Neural cell (in vitro differentiated cells): ENCODE results near the gene CELA3A. TPM values are rescaled to one million over a fixed set of nuclear protein-coding genes. Genes with fewer than 3 reads are reported as not detected.

Source experiments
- H2AFZ ChIP-seq: fragments of 200-600, 300-800 bp; sonication (generic), shearing (Covaris generic); 2 replicates; pipeline ENCODE4 v1.6.0; 2014; ENCODE audit warnings: low read depth, mild to moderate bottlenecking, antibody characterized with exemption, low read length, moderate library complexity
- H3F3A ChIP-seq: fragments of 200-600 bp; shearing (Covaris generic); 2 replicates; pipeline ENCODE4 v1.6.1; 2016; ENCODE audit warnings: mild to moderate bottlenecking, moderate library complexity, mixed read lengths, antibody characterized with exemption, low read length; ENCODE audit not compliant: insufficient read depth, poor library complexity, severe bottlenecking
- H3K27ac ChIP-seq: fragments of 200-600, 300-800 bp; sonication (generic), shearing (Covaris generic); 2 replicates; pipeline ENCODE4 v1.5.1; 2014; ENCODE audit warnings: mild to moderate bottlenecking, low read length, moderate library complexity
- H3K27me3 ChIP-seq: fragments of 300-800, 200-600 bp; sonication (generic), shearing (Covaris generic); 2 replicates; pipeline ENCODE4 v1.6.0; 2014; ENCODE audit warnings: mild to moderate bottlenecking, low read depth, low read length, moderate library complexity; ENCODE audit not compliant: insufficient read depth
- H3K36me3 ChIP-seq: fragments of 300-800, 200-600 bp; sonication (generic), shearing (Covaris generic); 2 replicates; pipeline ENCODE4 v1.5.1; 2014; ENCODE audit warnings: mild to moderate bottlenecking, antibody characterized with exemption, low read length, moderate library complexity; ENCODE audit not compliant: insufficient read depth
- H3K4me2 ChIP-seq: fragments of 300-800, 200-600 bp; sonication (generic), shearing (Covaris generic); 2 replicates; pipeline ENCODE4 v1.6.0; 2014; ENCODE audit warnings: mild to moderate bottlenecking, low read length
- H3K4me3 ChIP-seq: fragments of 300-800, 200-600 bp; sonication (generic), shearing (Covaris generic); 2 replicates; pipeline ENCODE4 v1.5.1; 2014; ENCODE audit warnings: mild to moderate bottlenecking, low read length, moderate library complexity
- H3K79me2 ChIP-seq: fragments of 200-600 bp; shearing (Covaris generic); replicated peaks from 2 replicates; pipeline ENCODE4 v1.6.0; 2014; ENCODE audit warnings: mild to moderate bottlenecking, low read length, moderate library complexity; ENCODE audit not compliant: insufficient read depth
- H3K9ac ChIP-seq: fragments of 300-800, 200-600 bp; sonication (generic), shearing (Covaris generic); 2 replicates; pipeline ENCODE4 v1.6.1; 2016; ENCODE audit warnings: mild to moderate bottlenecking, low read length, mixed read lengths
- H3K9me2 ChIP-seq: fragments of 200-600 bp; shearing (Covaris generic); 2 replicates; pipeline ENCODE4 v1.6.1; 2016; ENCODE audit warnings: mild to moderate bottlenecking, low read length, mixed read lengths; ENCODE audit not compliant: insufficient read depth
- H3K9me3 ChIP-seq: fragments of 200-600, 300-800 bp; sonication (generic), shearing (Covaris generic); 2 replicates; pipeline ENCODE4 v1.6.1; 2016; ENCODE audit warnings: mild to moderate bottlenecking, mixed run types, low read length, moderate library complexity, mixed read lengths
- H4K20me1 ChIP-seq: fragments of 200-600 bp; shearing (Covaris generic); 2 replicates; pipeline ENCODE4 v1.6.1; 2016; ENCODE audit warnings: mild to moderate bottlenecking, mixed run types; ENCODE audit not compliant: insufficient read depth
- CTCF ChIP-seq: fragments of 450-650 bp; IDR thresholded peaks from 2 replicates; pipeline ENCODE4 v1.5.1; 2014; ENCODE audit warnings: antibody characterized with exemption, mild to moderate bottlenecking, moderate library complexity; ENCODE audit not compliant: poor library complexity, severe bottlenecking
- EP300 ChIP-seq: fragments of 450-650 bp; conservative IDR thresholded peaks from 2 replicates; pipeline ENCODE4 v1.6.1; 2014; ENCODE audit warnings: antibody characterized with exemption, mild to moderate bottlenecking, moderate library complexity; ENCODE audit not compliant: poor library complexity, severe bottlenecking
- EZH2 ChIP-seq: fragments of 200-600, 300-800 bp; shearing (Covaris generic), sonication (generic); IDR thresholded peaks from 2 replicates; pipeline ENCODE4 v1.6.1; 2014; ENCODE audit warnings: antibody characterized with exemption, low read length, borderline replicate concordance, mild to moderate bottlenecking; ENCODE audit not compliant: insufficient read depth, poor library complexity, severe bottlenecking
- MXI1 ChIP-seq: fragments of 450-650 bp; conservative IDR thresholded peaks from 2 replicates; pipeline ENCODE4 v1.6.1; 2014; ENCODE audit warnings: antibody characterized with exemption, mild to moderate bottlenecking; ENCODE audit not compliant: poor library complexity, severe bottlenecking
- POLR2AphosphoS5 ChIP-seq: IDR thresholded peaks from 2 replicates; pipeline ENCODE4 v1.6.1; 2012
- RAD21 ChIP-seq: fragments of 450-650 bp; conservative IDR thresholded peaks from 2 replicates; pipeline ENCODE4 v1.6.1; 2014; ENCODE audit warnings: antibody characterized with exemption, mild to moderate bottlenecking, moderate library complexity
- REST ChIP-seq: IDR thresholded peaks from 2 replicates; pipeline ENCODE4 v1.6.1; 2012; ENCODE audit warnings: borderline replicate concordance
- SMC3 ChIP-seq: fragments of 450-650 bp; conservative IDR thresholded peaks from 2 replicates; pipeline ENCODE4 v1.6.1; 2014; ENCODE audit warnings: antibody characterized with exemption, mild to moderate bottlenecking, moderate library complexity; ENCODE audit not compliant: poor library complexity
- TAF1 ChIP-seq: IDR thresholded peaks from 2 replicates; pipeline ENCODE4 v1.6.1; 2012; ENCODE audit warnings: low read depth
- polyA plus RNA-seq: library from polyadenylated mRNA; depleted of rRNA; stranded (reverse); fragments of >200 nt; gene quantifications from 2 replicates; pipeline ENCODE4 v1.2.3, GENCODE V29; 2014

CELA3A gene
- polyA plus RNA-seq, 1 donor from 2014 or later, result not detected

- H3K79me2 ChIP-seq, result no peaks in the 10 kb centered on the region
- H3K36me3 ChIP-seq, result no peaks in the 10 kb centered on the region
- no peaks in the 10 kb centered on the region for H3F3A ChIP-seq
- no peaks in the 10 kb centered on the region for H4K20me1 ChIP-seq
- H2AFZ ChIP-seq, result no peak overlapping the region
- no peak overlapping the region for H3K9ac ChIP-seq
- H3K4me2 ChIP-seq, result no peak overlapping the region
- H3K27ac ChIP-seq, result no peak overlapping the region
- H3K27me3 ChIP-seq, result no peaks in the 10 kb centered on the region
- TF ChIP-seq EP300, result no peak
- TF ChIP-seq POLR2AphosphoS5, result no peak
- TF ChIP-seq RAD21, result no peak
- no peak for TF ChIP-seq EZH2
- no peak for TF ChIP-seq TAF1
- no peak for TF ChIP-seq CTCF
- TF ChIP-seq MXI1, result no peak
- TF ChIP-seq REST, result no peak
- no peak for TF ChIP-seq SMC3
- H3K4me3 ChIP-seq, result no peak overlapping the region
- H3K9me3 ChIP-seq, result no peaks in the 10 kb centered on the region
- H3K9me2 ChIP-seq, result no peaks in the 10 kb centered on the region
Measured at GRCh38 chr1:22038036-22038435, 36.6 kb downstream of the CELA3A start.

- Histone ChIP-seq H3K27me3 (no peaks in the 10 kb centered on the region), H3F3A (no peaks in the 10 kb centered on the region), H3K9ac (no peak overlapping the region), H3K9me2 (no peaks in the 10 kb centered on the region), H3K4me3 (no peak overlapping the region), H3K9me3 (no peaks in the 10 kb centered on the region), H3K36me3 (no peaks in the 10 kb centered on the region), H3K4me2 (no peak overlapping the region), H2AFZ (no peak overlapping the region), H3K27ac (no peak overlapping the region), H4K20me1 (no peaks in the 10 kb centered on the region), H3K79me2 (no peaks in the 10 kb centered on the region)
- TF ChIP-seq CTCF (no peak), EP300 (no peak), MXI1 (no peak), RAD21 (no peak), EZH2 (no peak), SMC3 (no peak), POLR2AphosphoS5 (no peak), TAF1 (no peak), REST (no peak)
Measured at GRCh38 chr1:22039594-22040285, 38.3 kb downstream of the CELA3A start.
